Ammon's horn (tissue), 1 donor: ENCODE results near the gene NRP1.

Experiments
- DNase-seq: peaks from one replicate; pipeline ENCODE4 v3.0.0-alpha.2; 2016; ENCODE audit warnings: low spot score

NRP1 gene

GRCh38 chr10:33186150-33186549 lies 148.3 kb downstream of the NRP1 start:
- DNase-seq = no peak

GRCh38 chr10:33183655-33184054 lies 150.8 kb downstream of the NRP1 start:
- DNase-seq = no peak

GRCh38 chr10:33180921-33181320 lies 153.5 kb downstream of the NRP1 start:
- DNase-seq = no peak

GRCh38 chr10:33180390-33180789 lies 154.1 kb downstream of the NRP1 start:
- peak; percentile 72 for DNase-seq

GRCh38 chr10:33179067-33179466 lies 155.4 kb downstream of the NRP1 start:
- no peak for DNase-seq

- no peak for DNase-seq
Observed at GRCh38 chr10:33178026-33178755, 156.3 kb downstream of the NRP1 start.

- DNase-seq = no peak
Observed at GRCh38 chr10:33176688-33177087, 157.8 kb downstream of the NRP1 start.

GRCh38 chr10:33174674-33175434 lies 159.6 kb downstream of the NRP1 start:
- no peak for DNase-seq

GRCh38 chr10:33165911-33166310 lies 168.6 kb downstream of the NRP1 start:
- DNase-seq = no peak

- DNase-seq = no peak
Observed at GRCh38 chr10:33164060-33164709, 170.3 kb downstream of the NRP1 start.

- DNase-seq = no peak
Observed at GRCh38 chr10:33162248-33162575, 172.3 kb downstream of the NRP1 start.

GRCh38 chr10:33161550-33162247 lies 172.8 kb downstream of the NRP1 start:
- no peak for DNase-seq

GRCh38 chr10:33160151-33160550 lies 174.3 kb downstream of the NRP1 start:
- DNase-seq = no peak

- no peak for DNase-seq
Observed at GRCh38 chr10:33157103-33157502, 177.4 kb downstream of the NRP1 start.

- DNase-seq = no peak
Observed at GRCh38 chr10:33155720-33156638, 178.5 kb downstream of the NRP1 start.

GRCh38 chr10:33154590-33154989 lies 179.9 kb downstream of the NRP1 start:
- no peak for DNase-seq

- no peak for DNase-seq
Observed at GRCh38 chr10:33153968-33154327, 180.5 kb downstream of the NRP1 start.

- no peak for DNase-seq
Observed at GRCh38 chr10:33153251-33153967, 181.1 kb downstream of the NRP1 start.

GRCh38 chr10:33152750-33153149 lies 181.7 kb downstream of the NRP1 start:
- DNase-seq = no peak

- no peak for DNase-seq
Observed at GRCh38 chr10:33152146-33152545, 182.3 kb downstream of the NRP1 start.

- DNase-seq = no peak
Observed at GRCh38 chr10:33151344-33151864, 183.1 kb downstream of the NRP1 start.
